Measurements from ENCODE around the gene NEDD9. TPM values are rescaled to one million over a fixed set of nuclear protein-coding genes. Genes with fewer than 3 reads are reported as not detected.
A peak's percentile ranks its signal among the peaks of the same experiment; 100 is the strongest.

The NEDD9 gene
- total RNA-seq, 1 donor, result 32.9 TPM

DNA sequence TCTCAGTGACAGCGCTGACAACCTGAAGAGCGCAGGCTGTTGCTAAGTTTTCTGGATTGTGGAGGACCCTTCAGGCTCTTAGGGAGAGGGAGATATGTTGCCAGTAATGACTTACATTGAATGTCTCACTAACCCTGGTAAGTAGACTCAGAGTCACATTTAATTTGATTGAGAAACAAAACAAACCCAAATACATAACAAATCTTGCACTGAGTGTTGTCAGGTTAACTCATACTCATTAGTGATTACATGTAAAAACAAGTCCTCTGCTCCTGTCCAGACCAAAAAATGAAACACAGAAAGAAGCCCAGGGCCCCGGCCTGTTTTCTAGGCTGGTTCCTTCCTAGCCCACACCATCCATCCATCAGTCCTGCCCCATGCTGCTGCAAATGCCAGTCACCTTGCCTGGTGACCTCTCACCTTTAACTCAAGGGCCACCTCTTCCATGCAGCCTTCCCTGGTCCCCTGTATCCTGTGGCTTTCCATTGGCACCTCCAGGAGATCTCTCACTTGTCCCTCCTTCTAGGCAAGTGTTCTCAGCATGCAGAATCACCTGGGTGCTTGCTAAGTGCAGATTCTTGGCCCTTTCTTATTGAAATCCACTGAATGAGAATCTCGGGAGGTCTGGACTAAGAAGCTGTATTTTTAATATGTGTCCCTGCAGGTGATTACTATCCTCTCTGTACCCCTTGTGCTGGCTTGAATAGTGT lies 86.2 kb downstream of the NEDD9 start:
- no peak for DNase-seq (ENCODE audit: insufficient read length, low spot score, missing footprints)
- Histone ChIP-seq H3K27ac (ENCODE audit: low read depth, low read length) (no peak overlapping the region), H3K4me2 (ENCODE audit: insufficient read depth, low read length) (no peak overlapping the region), H4K20me1 (ENCODE audit: insufficient read depth, low read length) (no peaks in the 10 kb centered on the region), H3K79me2 (ENCODE audit: insufficient read depth, low read length) (no peaks in the 10 kb centered on the region), H3K4me1 (ENCODE audit: insufficient read depth, low read length) (peaks cover 8% of the 10 kb centered on the region), H3K27me3 (ENCODE audit: insufficient read depth, low read length) (no peaks in the 10 kb centered on the region), H3K9me3 (ENCODE audit: low read depth, low read length) (no peaks in the 10 kb centered on the region), H2AFZ (ENCODE audit: low read length) (no peak overlapping the region), H3K4me3 (ENCODE audit: insufficient read depth, low read length) (no peak overlapping the region), H3K36me3 (ENCODE audit: insufficient read depth, low read length) (no peaks in the 10 kb centered on the region)
- TF ChIP-seq, protein P1, sequence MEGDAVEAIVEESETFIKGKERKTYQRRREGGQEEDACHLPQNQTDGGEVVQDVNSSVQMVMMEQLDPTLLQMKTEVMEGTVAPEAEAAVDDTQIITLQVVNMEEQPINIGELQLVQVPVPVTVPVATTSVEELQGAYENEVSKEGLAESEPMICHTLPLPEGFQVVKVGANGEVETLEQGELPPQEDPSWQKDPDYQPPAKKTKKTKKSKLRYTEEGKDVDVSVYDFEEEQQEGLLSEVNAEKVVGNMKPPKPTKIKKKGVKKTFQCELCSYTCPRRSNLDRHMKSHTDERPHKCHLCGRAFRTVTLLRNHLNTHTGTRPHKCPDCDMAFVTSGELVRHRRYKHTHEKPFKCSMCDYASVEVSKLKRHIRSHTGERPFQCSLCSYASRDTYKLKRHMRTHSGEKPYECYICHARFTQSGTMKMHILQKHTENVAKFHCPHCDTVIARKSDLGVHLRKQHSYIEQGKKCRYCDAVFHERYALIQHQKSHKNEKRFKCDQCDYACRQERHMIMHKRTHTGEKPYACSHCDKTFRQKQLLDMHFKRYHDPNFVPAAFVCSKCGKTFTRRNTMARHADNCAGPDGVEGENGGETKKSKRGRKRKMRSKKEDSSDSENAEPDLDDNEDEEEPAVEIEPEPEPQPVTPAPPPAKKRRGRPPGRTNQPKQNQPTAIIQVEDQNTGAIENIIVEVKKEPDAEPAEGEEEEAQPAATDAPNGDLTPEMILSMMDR (IDR thresholded peaks at IDR 0.05; ENCODE audit: extremely low read depth, low read depth, low read length), result no peak

DNA sequence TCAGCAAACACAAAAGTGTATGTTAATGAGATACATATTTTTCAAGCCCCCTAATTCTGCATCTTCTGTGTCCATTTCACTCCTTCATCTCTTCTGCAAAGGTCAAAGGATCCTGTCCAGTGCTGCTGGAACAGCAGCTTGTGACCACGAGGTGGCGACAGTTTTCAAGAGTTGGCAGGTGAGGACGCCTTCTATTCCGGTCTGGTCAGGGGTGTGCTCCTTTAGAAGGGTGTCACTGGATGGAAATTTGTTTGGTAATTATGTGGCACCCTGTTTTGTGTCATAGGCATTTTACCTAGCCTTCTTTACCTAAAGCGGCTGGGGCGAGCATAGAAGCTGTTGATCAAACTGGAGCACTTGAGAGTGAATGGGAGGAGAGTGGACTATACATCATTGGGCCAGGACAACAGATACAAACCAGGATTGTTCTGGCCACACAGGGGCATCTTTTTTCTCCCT lies 88.0 kb downstream of the NEDD9 start:
- Histone ChIP-seq H3K27ac (ENCODE audit: low read depth, low read length) (no peak overlapping the region), H3K36me3 (ENCODE audit: insufficient read depth, low read length) (no peaks in the 10 kb centered on the region), H4K20me1 (ENCODE audit: insufficient read depth, low read length) (no peaks in the 10 kb centered on the region), H3K9me3 (ENCODE audit: low read depth, low read length) (no peaks in the 10 kb centered on the region), H3K4me3 (ENCODE audit: insufficient read depth, low read length) (no peak overlapping the region), H2AFZ (ENCODE audit: low read length) (no peak overlapping the region), H3K79me2 (ENCODE audit: insufficient read depth, low read length) (no peaks in the 10 kb centered on the region), H3K27me3 (ENCODE audit: insufficient read depth, low read length) (no peaks in the 10 kb centered on the region), H3K4me2 (ENCODE audit: insufficient read depth, low read length) (no peak overlapping the region), H3K4me1 (ENCODE audit: insufficient read depth, low read length) (peaks cover 8% of the 10 kb centered on the region)
- DNase-seq (ENCODE audit: insufficient read length, low spot score, missing footprints), result peak; percentile 79
- TF ChIP-seq, protein P1 (IDR thresholded peaks at IDR 0.05; ENCODE audit: extremely low read depth, low read depth, low read length), result peak; percentile 97

DNA sequence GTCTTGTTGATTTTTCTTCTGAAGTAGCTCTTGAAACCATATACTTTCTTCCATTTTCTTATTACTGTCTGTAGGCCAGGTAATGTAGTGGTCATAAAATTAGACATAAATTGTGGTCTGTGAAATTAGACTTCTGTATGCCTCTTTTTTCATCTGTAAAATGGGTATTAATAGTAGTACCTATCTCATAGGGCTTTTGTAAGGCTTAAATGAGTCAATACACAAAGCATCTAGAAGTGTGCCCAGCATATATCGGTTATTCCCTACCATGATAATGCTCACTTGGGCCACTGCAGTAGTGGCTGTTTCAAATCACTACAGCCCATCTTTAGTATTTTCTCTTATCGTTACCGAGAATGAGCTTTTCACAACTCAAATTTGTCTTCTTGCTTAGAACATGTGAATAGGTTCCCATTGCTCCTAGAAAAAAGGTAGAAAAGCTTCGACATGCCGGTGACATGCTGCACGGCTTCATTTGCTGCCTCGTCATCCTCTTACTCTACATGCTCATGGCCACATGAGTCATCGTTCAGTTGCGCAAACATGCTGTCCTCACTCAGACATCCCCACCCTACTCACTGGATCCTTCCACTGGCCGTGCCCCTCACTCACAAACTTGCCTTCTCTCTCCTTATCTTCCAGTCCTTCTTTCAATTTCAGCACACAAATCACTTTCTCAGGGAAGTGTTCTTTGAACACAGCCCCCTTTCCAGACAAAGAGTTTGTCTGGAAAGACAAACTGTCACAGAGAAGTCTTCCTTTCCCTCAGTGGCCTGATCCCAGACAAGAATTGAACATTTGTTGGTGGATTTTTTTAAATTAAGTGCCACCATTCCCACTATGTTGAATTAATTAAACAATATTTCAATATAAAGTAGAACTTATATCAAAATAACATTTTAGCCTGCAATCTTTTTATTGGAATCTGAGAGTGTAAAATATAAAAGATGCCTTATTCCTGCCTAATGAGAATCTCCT lies 88.8 kb downstream of the NEDD9 start:
- Histone ChIP-seq H3K9me3 (ENCODE audit: low read depth, low read length) (no peaks in the 10 kb centered on the region), H2AFZ (ENCODE audit: low read length) (peak overlapping the region; percentile 44), H3K4me2 (ENCODE audit: insufficient read depth, low read length) (peak overlapping the region; percentile 26), H3K27me3 (ENCODE audit: insufficient read depth, low read length) (no peaks in the 10 kb centered on the region), H3K36me3 (ENCODE audit: insufficient read depth, low read length) (no peaks in the 10 kb centered on the region), H3K27ac (ENCODE audit: low read depth, low read length) (peak overlapping the region; percentile 55), H4K20me1 (ENCODE audit: insufficient read depth, low read length) (no peaks in the 10 kb centered on the region), H3K4me3 (ENCODE audit: insufficient read depth, low read length) (no peak overlapping the region), H3K79me2 (ENCODE audit: insufficient read depth, low read length) (no peaks in the 10 kb centered on the region), H3K4me1 (ENCODE audit: insufficient read depth, low read length) (peaks cover 8% of the 10 kb centered on the region)
- peak; percentile 82 for DNase-seq (ENCODE audit: insufficient read length, low spot score, missing footprints)
- TF ChIP-seq, protein P1 (IDR thresholded peaks at IDR 0.05; ENCODE audit: extremely low read depth, low read depth, low read length), result no peak
